KOPT-K1 (cell line): ENCODE data around the gene RAB6A.
"Not testable (repeated sequence)": the region's sequence is repeated elsewhere in the genome, so short reads cannot be mapped to it uniquely, and the experiment has no call there.

Experiments used
- H3K27ac ChIP-seq: fragments of 200-600 bp; sonication (generic); 2 replicates; pipeline ENCODE4 v1.5.1; 2016; ENCODE audit warnings: antibody characterized with exemption, mild to moderate bottlenecking, low read depth, low read length; ENCODE audit not compliant: poor library complexity, severe bottlenecking
- H3K36me3 ChIP-seq: fragments of 200-600 bp; sonication (generic); 2 replicates; pipeline ENCODE4 v1.5.1; 2017; ENCODE audit warnings: antibody characterized with exemption, mild to moderate bottlenecking, low read length, moderate library complexity; ENCODE audit not compliant: insufficient read depth
- H3K9me3 ChIP-seq: fragments of 200-600 bp; sonication (generic); 2 replicates; pipeline ENCODE4 v1.5.1; 2017; ENCODE audit warnings: antibody characterized with exemption, low read length, mild to moderate bottlenecking; ENCODE audit not compliant: insufficient read depth, poor library complexity, severe bottlenecking

The RAB6A gene

DNA sequence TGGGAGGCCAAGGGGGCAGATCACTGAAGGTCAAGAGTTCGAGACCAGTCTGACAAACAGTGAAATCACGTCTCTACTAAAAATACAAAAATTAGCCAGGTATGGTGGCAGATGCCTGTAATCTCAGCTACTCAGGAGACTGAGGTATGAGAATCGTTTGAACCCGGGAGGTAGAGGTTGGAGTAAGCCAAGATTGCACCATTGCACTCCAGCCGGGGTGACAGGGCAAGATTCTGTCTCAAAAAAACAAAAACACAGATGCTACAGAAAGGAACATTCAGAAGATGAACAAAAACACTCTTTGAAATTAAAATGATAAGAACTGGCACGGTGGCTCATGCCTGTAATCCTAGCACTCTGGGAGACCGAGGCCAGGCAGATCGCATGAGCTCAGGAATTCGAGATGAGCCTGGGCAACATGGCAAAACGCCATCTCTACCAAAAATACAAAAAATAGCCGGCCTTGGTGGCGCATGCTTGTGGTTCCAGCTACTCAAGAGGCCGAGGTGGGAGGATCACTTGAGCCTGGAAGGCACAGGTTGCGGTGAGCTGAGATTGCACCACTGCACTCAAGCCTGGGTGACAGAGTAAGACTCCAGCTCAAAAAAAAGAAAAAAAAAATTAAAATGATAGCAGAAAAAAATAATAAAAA, 8.5 kb downstream of the RAB6A start:
- no peaks in the 10 kb centered on the region for H3K36me3 ChIP-seq
- no peak overlapping the region for H3K27ac ChIP-seq
- no peaks in the 10 kb centered on the region for H3K9me3 ChIP-seq

DNA sequence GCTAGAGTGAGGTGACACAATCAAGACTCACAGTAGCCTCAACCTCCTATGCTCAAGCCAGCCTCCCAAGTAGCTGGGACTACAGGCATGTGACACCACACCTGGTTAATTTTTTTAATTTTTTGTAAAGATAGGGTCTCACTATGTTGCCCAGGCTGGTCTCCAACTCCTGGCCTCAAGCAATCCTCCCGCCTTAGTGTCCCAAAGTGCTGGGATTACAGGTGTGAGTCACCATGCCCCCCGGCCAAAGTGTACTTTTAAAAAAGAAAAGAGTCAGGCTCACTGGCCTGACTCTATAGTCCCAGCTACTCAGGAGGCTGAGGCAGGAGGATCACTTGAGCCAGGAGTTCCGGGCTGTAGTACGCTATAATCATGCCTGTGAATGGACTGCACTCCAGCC, 10.0 kb downstream of the RAB6A start:
- not testable (repeated sequence) for H3K27ac ChIP-seq, H3K36me3 ChIP-seq

DNA sequence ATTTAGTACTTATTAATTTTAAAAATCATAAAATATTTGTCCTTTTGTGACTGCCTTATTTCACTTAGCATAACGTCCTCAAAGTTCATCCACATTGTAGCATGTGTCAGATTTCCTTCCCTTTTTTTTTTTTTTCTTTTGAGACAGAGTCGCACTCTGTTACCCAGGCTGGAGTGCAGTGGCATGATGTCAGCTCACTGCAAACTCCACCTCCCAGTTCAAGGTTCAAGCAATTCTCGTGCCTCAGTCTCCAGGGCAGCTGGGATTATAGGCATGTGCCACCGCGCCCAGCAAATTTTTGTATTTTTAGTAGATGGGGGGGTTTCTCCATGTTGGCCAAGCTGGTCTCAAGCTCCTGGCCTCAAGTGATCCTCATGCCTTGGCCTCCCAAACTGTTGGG, 10.6 kb downstream of the RAB6A start:
- Histone ChIP-seq H3K36me3 (no peaks in the 10 kb centered on the region), H3K27ac (no peak overlapping the region), H3K9me3 (no peaks in the 10 kb centered on the region)

More for the DNA sequence above, 10.0 kb downstream of the RAB6A start:
- not testable (repeated sequence) for H3K9me3 ChIP-seq

GRCh38 chr11:73749118-73749517, 11.8 kb downstream of the RAB6A start:
- no peaks in the 10 kb centered on the region for H3K9me3 ChIP-seq
- no peak overlapping the region for H3K27ac ChIP-seq
- no peaks in the 10 kb centered on the region for H3K36me3 ChIP-seq

GRCh38 chr11:73748300-73748699, 12.6 kb downstream of the RAB6A start:
- no peak overlapping the region for H3K27ac ChIP-seq
- H3K36me3 ChIP-seq = no peaks in the 10 kb centered on the region
- H3K9me3 ChIP-seq = no peaks in the 10 kb centered on the region

- Histone ChIP-seq H3K9me3 (no peaks in the 10 kb centered on the region), H3K27ac (no peak overlapping the region), H3K36me3 (no peaks in the 10 kb centered on the region)
These were observed 13.1 kb downstream of the RAB6A start for GRCh38 chr11:73747762-73748161.

- no peaks in the 10 kb centered on the region for H3K9me3 ChIP-seq
- H3K27ac ChIP-seq = no peak overlapping the region
- no peaks in the 10 kb centered on the region for H3K36me3 ChIP-seq
These were observed 14.2 kb downstream of the RAB6A start for GRCh38 chr11:73746701-73747100.

DNA sequence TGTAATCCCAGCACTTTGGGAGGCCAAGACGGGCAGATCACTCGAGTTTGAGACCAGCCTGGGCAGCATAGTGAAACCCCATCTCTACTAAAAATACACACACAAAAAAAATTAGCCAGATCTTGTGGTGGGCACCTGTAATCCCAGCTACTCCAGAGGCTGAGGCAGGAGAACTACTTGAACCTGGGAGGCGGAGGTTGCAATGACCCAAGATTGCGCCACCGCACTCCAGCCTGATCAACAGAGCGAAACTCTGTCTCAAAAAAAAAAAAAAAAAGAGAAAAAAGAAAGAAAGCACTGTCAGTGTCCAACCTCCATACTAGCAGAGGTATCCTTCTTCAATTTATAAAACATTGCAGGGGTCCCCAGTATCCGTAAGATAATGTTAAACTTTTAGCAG, 17.8 kb downstream of the RAB6A start:
- Histone ChIP-seq H3K36me3 (no peaks in the 10 kb centered on the region), H3K27ac (no peak overlapping the region), H3K9me3 (no peaks in the 10 kb centered on the region)

DNA sequence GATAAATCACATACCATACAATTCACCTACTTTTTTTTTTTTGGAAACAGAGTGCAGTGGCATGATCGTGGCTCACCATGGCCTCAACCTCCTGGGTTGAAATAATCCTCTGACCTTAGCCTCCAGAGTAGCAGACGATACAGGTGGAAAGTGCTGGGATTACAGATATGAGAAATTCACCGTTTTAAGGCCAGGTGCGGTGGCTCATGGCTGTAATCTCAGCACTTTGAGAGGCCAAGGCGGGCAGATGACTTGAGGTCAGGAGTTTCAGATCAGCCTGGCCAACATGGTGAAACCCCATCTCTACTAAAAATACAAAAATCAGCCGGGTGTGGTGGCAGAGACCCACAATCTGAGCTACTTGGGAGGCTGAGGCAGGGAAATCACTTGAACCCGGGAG, 24.9 kb downstream of the RAB6A start:
- H3K36me3 ChIP-seq, H3K27ac ChIP-seq, H3K9me3 ChIP-seq: not testable (repeated sequence)

DNA sequence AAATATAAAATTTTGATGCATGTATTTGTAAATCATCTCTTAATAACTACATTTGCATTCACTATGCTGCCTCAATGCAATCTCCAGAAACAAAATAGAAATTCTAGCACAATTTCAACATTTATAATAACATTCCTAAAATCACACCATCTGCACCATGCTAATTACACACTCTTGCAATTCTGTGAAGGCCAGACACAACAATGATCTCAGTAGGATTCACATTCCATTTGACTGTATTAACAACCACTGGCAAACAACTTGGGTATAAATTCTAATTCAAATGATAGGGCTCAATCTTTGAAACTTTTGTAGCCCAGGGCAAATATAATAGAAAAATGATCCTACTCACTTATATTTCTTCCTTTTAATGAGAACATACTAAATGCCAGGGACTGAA, 25.9 kb downstream of the RAB6A start:
- H3K27ac ChIP-seq = no peak overlapping the region
- H3K9me3 ChIP-seq = no peaks in the 10 kb centered on the region
- H3K36me3 ChIP-seq = no peaks in the 10 kb centered on the region; the same call in 1 of the 2 replicates

- not testable (repeated sequence) for H3K36me3 ChIP-seq, H3K9me3 ChIP-seq, H3K27ac ChIP-seq
These were observed 26.9 kb downstream of the RAB6A start for GRCh38 chr11:73734011-73734410.

DNA sequence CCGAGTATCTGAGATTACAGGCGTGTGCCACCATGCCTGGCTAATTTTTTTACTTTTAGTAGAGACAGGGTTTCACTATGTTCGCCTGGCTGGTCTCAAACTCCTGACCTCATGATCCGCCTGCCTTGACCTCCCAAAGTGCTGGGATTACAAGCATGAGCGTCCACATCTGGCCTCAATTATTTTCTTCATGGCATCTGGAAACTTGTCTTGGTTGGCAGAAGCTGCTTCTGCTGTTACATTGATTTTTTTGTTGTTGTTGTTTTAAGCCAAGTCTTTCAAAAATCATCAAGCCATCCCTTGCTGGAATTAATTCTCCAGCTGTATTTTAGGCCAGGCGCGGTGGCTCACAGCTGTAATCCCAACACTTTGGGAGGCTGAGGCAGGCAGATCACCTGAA, 27.9 kb downstream of the RAB6A start:
- H3K27ac ChIP-seq, H3K9me3 ChIP-seq, H3K36me3 ChIP-seq: not testable (repeated sequence)

DNA sequence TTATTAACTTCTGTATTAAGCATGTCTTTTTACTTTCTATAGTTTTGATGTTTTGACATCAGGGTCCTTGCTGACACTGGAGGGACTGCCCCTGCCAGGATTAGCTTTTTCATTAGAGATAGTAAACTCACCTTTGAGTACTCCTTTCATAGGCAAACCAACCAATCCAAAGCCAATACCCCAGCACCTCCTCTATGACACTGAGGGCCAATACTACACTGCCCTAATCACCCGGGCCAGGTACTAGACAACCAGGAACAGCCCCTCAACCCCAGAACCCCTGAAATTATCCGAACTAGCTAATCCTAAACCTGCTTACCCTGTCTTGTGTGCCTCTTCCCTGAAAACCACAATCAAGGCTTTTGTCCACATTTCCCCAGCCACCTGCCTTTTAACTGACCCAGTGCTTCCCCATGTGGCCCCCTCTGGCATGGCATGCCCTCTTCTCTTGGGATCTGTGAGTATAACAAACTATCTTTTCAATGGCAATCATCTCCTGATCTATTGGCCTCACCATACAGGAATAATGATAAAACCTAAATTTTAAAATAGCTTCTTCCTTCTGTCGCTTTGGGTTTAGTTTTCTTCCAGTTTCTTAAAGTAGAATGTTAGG, 31.2 kb downstream of the RAB6A start:
- H3K27ac ChIP-seq = no peak overlapping the region
- H3K36me3 ChIP-seq = peaks cover 12% of the 10 kb centered on the region
- no peaks in the 10 kb centered on the region for H3K9me3 ChIP-seq

DNA sequence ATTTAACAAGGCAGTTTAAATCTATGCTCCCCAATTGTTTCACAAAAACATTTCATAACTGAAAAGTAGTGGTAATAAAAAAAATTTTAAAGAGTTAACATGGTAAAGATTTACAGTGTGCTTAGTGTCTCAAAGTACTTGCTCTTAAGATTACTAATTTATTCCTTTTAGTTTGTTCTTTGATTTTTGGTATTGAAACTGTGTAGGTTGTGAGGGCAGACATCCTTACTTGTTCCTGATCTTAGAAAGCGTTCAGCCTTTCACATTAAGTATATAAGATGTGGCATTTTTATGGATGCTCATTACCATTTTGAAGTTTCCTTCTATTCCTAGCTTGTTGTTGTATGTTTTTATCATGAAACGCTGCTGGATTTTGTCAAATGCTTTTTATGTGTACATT, 32.9 kb downstream of the RAB6A start:
- H3K9me3 ChIP-seq = no peaks in the 10 kb centered on the region
- peaks cover 12% of the 10 kb centered on the region for H3K36me3 ChIP-seq
- no peak overlapping the region for H3K27ac ChIP-seq

DNA sequence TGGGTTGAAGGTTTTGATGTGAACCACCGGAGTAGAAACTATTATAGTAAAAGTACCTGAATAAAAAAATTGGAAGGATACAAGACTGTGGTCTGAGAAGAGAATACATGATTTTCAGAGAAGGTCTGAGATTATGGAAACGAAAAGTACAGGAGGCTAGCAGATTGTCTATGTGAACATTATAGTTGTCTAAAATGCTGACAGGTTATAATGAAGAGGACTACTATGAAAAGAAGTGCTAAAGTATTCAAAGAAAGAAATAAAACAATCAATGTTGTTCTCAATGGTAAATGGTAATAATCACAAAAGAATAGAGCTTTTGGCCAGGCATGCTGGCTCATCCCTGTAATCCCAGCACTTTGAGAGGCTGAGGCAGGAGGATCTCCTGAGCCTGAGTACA, 34.0 kb downstream of the RAB6A start:
- Histone ChIP-seq H3K9me3 (no peaks in the 10 kb centered on the region), H3K36me3 (peaks cover 12% of the 10 kb centered on the region), H3K27ac (no peak overlapping the region)

DNA sequence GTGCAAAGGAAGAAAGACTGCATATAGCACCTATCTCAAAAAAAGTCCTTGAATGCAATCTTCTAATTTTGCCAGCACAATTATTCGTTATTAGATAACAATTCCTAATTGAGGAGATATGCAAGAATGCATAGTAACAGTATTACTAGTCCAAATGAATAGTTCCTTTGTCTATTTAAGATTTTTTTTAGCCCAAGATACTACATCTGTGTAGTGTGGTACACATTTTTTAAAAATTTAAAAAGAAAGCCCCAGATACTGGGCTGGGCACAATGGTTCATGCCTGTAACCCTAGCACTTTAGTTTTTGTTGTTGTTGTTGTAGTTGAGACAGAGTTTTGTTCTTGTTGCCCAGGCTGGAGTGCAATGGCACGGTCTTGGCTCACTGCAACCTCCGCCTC, 43.7 kb downstream of the RAB6A start:
- Histone ChIP-seq H3K36me3 (peaks cover 52% of the 10 kb centered on the region), H3K9me3 (no peaks in the 10 kb centered on the region), H3K27ac (no peak overlapping the region)
